ENCODE measurements around the gene CRTAC1. TPM values are rescaled to one million over a fixed set of nuclear protein-coding genes. Genes with fewer than 3 reads are reported as not detected.

Gene CRTAC1
- total RNA-seq, 1 experiment from 2014 or later, result 1.2 TPM

DNA sequence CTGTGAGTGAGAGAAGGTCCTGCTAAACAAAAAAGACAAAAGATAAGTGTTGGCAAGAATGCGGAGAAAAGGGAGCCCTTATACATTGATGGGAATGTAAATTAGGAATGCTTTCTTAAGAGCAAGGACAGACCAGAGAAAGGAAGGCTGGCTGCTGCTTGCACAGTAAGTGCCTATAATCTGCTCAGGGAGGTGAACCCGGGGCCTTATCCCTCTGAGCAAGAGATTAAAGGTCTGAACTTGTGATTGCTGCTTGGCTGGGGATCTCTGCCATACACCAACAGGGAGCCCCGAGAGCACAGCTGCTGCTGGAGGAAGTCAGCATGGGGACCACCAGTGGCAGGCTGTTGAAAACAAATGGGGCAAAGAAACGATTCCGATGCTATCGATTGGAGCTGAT lies 32.0 kb upstream of the CRTAC1 start (continued):
- TF ChIP-seq, protein P1, sequence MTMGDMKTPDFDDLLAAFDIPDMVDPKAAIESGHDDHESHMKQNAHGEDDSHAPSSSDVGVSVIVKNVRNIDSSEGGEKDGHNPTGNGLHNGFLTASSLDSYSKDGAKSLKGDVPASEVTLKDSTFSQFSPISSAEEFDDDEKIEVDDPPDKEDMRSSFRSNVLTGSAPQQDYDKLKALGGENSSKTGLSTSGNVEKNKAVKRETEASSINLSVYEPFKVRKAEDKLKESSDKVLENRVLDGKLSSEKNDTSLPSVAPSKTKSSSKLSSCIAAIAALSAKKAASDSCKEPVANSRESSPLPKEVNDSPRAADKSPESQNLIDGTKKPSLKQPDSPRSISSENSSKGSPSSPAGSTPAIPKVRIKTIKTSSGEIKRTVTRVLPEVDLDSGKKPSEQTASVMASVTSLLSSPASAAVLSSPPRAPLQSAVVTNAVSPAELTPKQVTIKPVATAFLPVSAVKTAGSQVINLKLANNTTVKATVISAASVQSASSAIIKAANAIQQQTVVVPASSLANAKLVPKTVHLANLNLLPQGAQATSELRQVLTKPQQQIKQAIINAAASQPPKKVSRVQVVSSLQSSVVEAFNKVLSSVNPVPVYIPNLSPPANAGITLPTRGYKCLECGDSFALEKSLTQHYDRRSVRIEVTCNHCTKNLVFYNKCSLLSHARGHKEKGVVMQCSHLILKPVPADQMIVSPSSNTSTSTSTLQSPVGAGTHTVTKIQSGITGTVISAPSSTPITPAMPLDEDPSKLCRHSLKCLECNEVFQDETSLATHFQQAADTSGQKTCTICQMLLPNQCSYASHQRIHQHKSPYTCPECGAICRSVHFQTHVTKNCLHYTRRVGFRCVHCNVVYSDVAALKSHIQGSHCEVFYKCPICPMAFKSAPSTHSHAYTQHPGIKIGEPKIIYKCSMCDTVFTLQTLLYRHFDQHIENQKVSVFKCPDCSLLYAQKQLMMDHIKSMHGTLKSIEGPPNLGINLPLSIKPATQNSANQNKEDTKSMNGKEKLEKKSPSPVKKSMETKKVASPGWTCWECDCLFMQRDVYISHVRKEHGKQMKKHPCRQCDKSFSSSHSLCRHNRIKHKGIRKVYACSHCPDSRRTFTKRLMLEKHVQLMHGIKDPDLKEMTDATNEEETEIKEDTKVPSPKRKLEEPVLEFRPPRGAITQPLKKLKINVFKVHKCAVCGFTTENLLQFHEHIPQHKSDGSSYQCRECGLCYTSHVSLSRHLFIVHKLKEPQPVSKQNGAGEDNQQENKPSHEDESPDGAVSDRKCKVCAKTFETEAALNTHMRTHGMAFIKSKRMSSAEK (CRISPR knock-in tag; IDR thresholded peaks at IDR 0.05; ENCODE audit: borderline replicate concordance), result no peak
- TF ChIP-seq, protein P2, sequence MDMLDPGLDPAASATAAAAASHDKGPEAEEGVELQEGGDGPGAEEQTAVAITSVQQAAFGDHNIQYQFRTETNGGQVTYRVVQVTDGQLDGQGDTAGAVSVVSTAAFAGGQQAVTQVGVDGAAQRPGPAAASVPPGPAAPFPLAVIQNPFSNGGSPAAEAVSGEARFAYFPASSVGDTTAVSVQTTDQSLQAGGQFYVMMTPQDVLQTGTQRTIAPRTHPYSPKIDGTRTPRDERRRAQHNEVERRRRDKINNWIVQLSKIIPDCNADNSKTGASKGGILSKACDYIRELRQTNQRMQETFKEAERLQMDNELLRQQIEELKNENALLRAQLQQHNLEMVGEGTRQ (CRISPR knock-in tag; IDR thresholded peaks at IDR 0.05), result no peak
- no peak for TF ChIP-seq MXD4 (CRISPR knock-in tag; IDR thresholded peaks at IDR 0.05; ENCODE audit: borderline replicate concordance)
- TF ChIP-seq MYBL2 (CRISPR knock-in tag; IDR thresholded peaks at IDR 0.05), result no peak
- no peak for TF ChIP-seq ZNF219 (CRISPR knock-in tag; IDR thresholded peaks at IDR 0.05; ENCODE audit: borderline replicate concordance)

DNA sequence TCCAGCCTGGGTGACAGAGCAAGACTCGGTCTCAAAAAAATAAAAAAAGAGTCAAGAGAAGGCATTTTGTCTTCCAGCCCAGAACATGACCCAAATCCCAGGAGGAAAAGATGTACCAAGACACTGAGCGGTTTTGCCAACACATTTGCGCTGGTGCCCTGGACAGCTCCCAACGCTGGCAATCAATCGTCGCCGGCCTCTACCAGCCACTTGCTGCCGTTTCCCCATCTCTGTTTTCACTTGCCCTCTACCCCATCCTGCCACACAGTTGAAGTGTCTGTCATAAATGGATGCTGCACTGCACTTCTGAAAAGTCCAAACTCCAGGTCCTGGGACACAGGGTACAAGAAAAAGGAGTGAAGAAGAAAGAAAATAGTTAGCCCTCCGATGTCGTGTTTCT lies 29.7 kb upstream of the CRTAC1 start:
- CTCF ChIA-PET, result interaction anchor here (0.9 to 1.3 kb wide), 2 partner anchors 19 to 249 kb away, joined by 4 to 5 read pairs; no protein-coding TSS in a partner anchor
- H3K27ac Mint-ChIP-seq, result no peak overlapping the region

More for the DNA sequence above, 29.7 kb upstream of the CRTAC1 start:
- TF ChIP-seq CREM (CRISPR knock-in tag; IDR thresholded peaks at IDR 0.05) (no peak), ZNF263 (CRISPR knock-in tag; IDR thresholded peaks at IDR 0.05; ENCODE audit: low read depth) (no peak), NR2C2 (CRISPR knock-in tag; IDR thresholded peaks at IDR 0.05) (no peak), FOXP1 (CRISPR knock-in tag; IDR thresholded peaks at IDR 0.05; ENCODE audit: borderline replicate concordance) (no peak), MYBL2 (CRISPR knock-in tag; IDR thresholded peaks at IDR 0.05) (no peak)
- TF ChIP-seq, protein P3, sequence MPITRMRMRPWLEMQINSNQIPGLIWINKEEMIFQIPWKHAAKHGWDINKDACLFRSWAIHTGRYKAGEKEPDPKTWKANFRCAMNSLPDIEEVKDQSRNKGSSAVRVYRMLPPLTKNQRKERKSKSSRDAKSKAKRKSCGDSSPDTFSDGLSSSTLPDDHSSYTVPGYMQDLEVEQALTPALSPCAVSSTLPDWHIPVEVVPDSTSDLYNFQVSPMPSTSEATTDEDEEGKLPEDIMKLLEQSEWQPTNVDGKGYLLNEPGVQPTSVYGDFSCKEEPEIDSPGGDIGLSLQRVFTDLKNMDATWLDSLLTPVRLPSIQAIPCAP (CRISPR knock-in tag; IDR thresholded peaks at IDR 0.05), result no peak
- TF ChIP-seq, protein P4, sequence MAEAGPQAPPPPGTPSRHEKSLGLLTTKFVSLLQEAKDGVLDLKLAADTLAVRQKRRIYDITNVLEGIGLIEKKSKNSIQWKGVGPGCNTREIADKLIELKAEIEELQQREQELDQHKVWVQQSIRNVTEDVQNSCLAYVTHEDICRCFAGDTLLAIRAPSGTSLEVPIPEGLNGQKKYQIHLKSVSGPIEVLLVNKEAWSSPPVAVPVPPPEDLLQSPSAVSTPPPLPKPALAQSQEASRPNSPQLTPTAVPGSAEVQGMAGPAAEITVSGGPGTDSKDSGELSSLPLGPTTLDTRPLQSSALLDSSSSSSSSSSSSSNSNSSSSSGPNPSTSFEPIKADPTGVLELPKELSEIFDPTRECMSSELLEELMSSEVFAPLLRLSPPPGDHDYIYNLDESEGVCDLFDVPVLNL (CRISPR knock-in tag; IDR thresholded peaks at IDR 0.05; ENCODE audit: borderline replicate concordance, low read depth), result no peak
- TF ChIP-seq, protein P5, sequence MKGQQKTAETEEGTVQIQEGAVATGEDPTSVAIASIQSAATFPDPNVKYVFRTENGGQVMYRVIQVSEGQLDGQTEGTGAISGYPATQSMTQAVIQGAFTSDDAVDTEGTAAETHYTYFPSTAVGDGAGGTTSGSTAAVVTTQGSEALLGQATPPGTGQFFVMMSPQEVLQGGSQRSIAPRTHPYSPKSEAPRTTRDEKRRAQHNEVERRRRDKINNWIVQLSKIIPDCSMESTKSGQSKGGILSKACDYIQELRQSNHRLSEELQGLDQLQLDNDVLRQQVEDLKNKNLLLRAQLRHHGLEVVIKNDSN (CRISPR knock-in tag; IDR thresholded peaks at IDR 0.05), result no peak
- TF ChIP-seq, protein P6, sequence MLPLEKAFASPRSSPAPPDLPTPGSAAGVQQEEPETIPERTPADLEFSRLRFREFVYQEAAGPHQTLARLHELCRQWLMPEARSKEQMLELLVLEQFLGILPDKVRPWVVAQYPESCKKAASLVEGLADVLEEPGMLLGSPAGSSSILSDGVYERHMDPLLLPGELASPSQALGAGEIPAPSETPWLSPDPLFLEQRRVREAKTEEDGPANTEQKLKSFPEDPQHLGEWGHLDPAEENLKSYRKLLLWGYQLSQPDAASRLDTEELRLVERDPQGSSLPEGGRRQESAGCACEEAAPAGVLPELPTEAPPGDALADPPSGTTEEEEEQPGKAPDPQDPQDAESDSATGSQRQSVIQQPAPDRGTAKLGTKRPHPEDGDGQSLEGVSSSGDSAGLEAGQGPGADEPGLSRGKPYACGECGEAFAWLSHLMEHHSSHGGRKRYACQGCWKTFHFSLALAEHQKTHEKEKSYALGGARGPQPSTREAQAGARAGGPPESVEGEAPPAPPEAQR (CRISPR knock-in tag; IDR thresholded peaks at IDR 0.05), result no peak
- TF ChIP-seq, protein P7, sequence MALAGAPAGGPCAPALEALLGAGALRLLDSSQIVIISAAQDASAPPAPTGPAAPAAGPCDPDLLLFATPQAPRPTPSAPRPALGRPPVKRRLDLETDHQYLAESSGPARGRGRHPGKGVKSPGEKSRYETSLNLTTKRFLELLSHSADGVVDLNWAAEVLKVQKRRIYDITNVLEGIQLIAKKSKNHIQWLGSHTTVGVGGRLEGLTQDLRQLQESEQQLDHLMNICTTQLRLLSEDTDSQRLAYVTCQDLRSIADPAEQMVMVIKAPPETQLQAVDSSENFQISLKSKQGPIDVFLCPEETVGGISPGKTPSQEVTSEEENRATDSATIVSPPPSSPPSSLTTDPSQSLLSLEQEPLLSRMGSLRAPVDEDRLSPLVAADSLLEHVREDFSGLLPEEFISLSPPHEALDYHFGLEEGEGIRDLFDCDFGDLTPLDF (CRISPR knock-in tag; IDR thresholded peaks at IDR 0.05), result no peak
- TF ChIP-seq, protein P2 (CRISPR knock-in tag; IDR thresholded peaks at IDR 0.05), result no peak
- ATAC-seq, result no peak
- Mint-ChIP-seq H3K9me3 (no peaks in the 10 kb centered on the region), H3K27me3 (ENCODE audit: low read depth) (no peaks in the 10 kb centered on the region; the same call in none of the 2 replicates), H3K36me3 (no peaks in the 10 kb centered on the region), H3K4me3 (no peak overlapping the region), H3K4me1 (peaks cover 15% of the 10 kb centered on the region)
- POLR2A ChIA-PET, result no interaction called here
- DNase-seq (ENCODE audit: low spot score), result no peak

Data from WTC11 (cell line).